Measurements from ENCODE around the gene TTF1.

The TTF1 gene

DNA sequence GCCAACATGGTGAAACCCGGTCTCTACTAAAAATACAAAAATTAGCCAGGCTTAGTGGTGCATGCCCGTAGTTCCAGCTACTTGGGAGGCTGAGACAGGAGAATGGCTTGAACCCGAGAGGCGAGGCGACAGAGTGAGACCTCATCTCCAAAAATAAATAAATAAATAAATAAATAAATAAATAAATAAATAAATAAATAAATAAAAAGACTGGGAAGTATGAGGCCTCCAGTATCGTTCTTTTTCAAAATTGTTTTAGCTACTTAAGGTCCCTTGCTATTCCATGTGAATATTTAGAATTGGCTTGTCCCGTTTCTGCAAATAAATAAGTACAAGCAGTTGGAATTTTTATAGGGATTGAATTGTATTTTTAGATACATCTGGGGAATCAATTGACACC is 48.9 kb downstream of the TTF1 start:
- DNase-seq: no peak

GRCh38 chr9:132356324-132356924 is 50.2 kb downstream of the TTF1 start:
- DNase-seq: no peak

- DNase-seq: peak; percentile 98
Measured at GRCh38 chr9:132354637-132355355, 51.8 kb downstream of the TTF1 start, which contains the start of gene SETX. SETX (minus strand) TSS chr9:132354986; CDS start chr9:132349428, 5,558 bp downstream.

DNA sequence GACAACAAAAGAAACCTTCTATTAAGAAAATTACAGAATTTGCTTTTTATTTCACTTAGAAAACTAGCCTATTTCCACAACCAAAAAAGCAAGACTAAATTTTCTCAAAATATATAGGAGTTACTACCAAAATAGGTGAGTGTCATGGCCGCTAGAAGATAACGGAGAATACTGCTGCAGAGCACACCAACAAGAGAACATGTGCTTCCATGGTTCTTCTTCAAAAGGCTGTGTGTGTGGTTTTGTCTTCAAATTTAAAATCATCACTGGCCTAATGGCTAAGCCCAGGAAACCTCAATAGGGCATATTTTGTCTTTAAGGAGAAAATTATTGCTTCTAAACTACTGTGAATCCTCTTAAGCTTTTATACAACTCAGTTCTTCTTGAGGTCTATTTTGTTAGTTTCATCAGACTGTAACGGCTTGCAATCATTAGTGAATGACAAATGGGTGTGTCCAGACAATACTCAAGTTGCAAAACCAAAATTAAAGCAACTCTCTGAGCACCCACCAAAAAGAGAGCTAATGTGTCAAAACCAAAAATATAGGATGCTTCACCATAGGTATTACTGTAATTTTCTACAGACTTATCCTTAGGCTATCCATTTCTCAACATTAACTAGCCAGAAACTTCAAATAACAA is 55.1 kb downstream of the TTF1 start:
- no peak for DNase-seq

- no peak for DNase-seq
Measured at GRCh38 chr9:132350861-132351315, 55.8 kb downstream of the TTF1 start.

DNA sequence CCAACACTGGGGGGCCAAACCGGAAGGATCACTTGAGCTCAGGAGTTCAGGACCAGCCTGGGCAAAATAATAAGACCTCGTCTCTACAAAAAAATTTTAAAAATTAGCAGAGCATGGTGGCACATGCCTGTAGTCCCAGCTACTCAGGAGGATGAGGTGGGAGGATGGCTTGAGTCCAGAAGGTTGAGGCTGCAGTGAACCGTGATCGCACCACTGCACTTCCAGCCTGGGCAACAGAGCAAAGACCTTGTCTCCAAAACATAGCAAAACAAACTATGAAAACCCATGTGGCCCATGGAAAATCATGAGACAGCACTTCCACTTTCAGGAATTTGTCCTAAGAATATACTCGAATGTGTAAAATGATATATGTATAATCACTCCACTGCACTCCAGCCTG is 58.0 kb downstream of the TTF1 start:
- DNase-seq: no peak

- no peak for DNase-seq
Measured at GRCh38 chr9:132346177-132346576, 60.5 kb downstream of the TTF1 start.

GRCh38 chr9:132341177-132341840 is 65.3 kb downstream of the TTF1 start:
- DNase-seq: no peak

GRCh38 chr9:132334364-132334763 is 72.3 kb downstream of the TTF1 start:
- DNase-seq: no peak

- DNase-seq: no peak
Measured at GRCh38 chr9:132333556-132333955, 73.1 kb downstream of the TTF1 start.

- DNase-seq: no peak
Measured at GRCh38 chr9:132328580-132328979, 78.1 kb downstream of the TTF1 start.

- no peak for DNase-seq
Measured at GRCh38 chr9:132327537-132327936, 79.1 kb downstream of the TTF1 start.

Measured in fibroblast of skin of scalp (primary cell).